A549 (cell line): ENCODE measurements around the gene SPECC1L. TPM values are rescaled to one million over a fixed set of nuclear protein-coding genes. Genes with fewer than 3 reads are reported as not detected.
A peak's percentile ranks its signal among the peaks of the same experiment; 100 is the strongest.
"Not testable (repeated sequence)": the region's sequence is repeated elsewhere in the genome, so short reads cannot be mapped to it uniquely, and the experiment has no call there.

Experiments used
- ATAC-seq, 2 experiments: fragments of 200-7000 bp in 1 of 2; fragments of >200 bp in 1 of 2; cut with Nextera tagmentation in 1 of 2; cut with Tn5 transposase in 1 of 2; 3 replicates each; pipeline versions ENCODE4 v1.8.0 to v1.9.1; 2018 to 2020; ENCODE audit warnings: mild to moderate bottlenecking in 1 of 2, moderate library complexity in 1 of 2
- CTCF ChIA-PET: fragments of 300-600 bp; sonication (Branson Sonifier 250); formaldehyde crosslinking; extraction: SDS; loops from one replicate; lab custom pipeline; 2021; ENCODE audit warnings: antibody characterized with exemption, inconsistent platforms; lab: Yijun Ruan, JAX
- POLR2A ChIA-PET: fragments of 350-600 bp; formaldehyde crosslinking; extraction: SDS; loops from one replicate; lab custom pipeline; 2021; ENCODE audit warnings: antibody characterized with exemption, inconsistent platforms; lab: Yijun Ruan, JAX
- DNase-seq, 2 experiments: peaks; one replicate each; pipeline versions ENCODE4 v3.0.0 to v3.0.0-alpha.2; 2011 to 2016; ENCODE audit warnings: low read depth in 1 of 2, low spot score in 1 of 2
- FAIRE-seq: peaks from 2 replicates; lab custom pipeline; 2011; peaks lifted over from hg19 to GRCh38; lab: Jason Lieb, UNC
- H3K27ac ChIP-seq, 2 experiments: fragments of >200 bp; sonication (Bioruptor Twin); formaldehyde crosslinking; 3 replicates each; pipeline ENCODE4 v1.5.1; 2016 to 2017
- H3K4me1 ChIP-seq: fragments of >200 bp; sonication (Bioruptor Twin); formaldehyde crosslinking; 3 replicates; pipeline ENCODE4 v1.6.1; 2016
- H3K4me2 ChIP-seq: fragments of >200 bp; sonication (Bioruptor Twin); formaldehyde crosslinking; 3 replicates; pipeline ENCODE4 v1.6.1; 2016
- H3K4me3 ChIP-seq: fragments of >200 bp; sonication (Bioruptor Twin); formaldehyde crosslinking; 3 replicates; pipeline ENCODE4 v1.5.1; 2016
- H3K9me3 ChIP-seq: fragments of >200 bp; sonication (Bioruptor Twin); formaldehyde crosslinking; 3 replicates; pipeline ENCODE4 v1.6.1; 2016
- CBX2 ChIP-seq: fragments of 200-600 bp; sonication (generic); IDR thresholded peaks from 2 replicates; pipeline ENCODE4 v1.6.1; 2016; ENCODE audit warnings: low read depth, mild to moderate bottlenecking, borderline replicate concordance
- CEBPB ChIP-seq, 2 experiments: fragments of >200 bp in 1 of 2; sonication (Bioruptor Twin) in 1 of 2; formaldehyde crosslinking in 1 of 2; IDR thresholded peaks; 2 replicates each; pipeline ENCODE4 v1.6.1; 2012 to 2016
- CHD2 ChIP-seq: fragments of 150-350 bp; IDR thresholded peaks from 2 replicates; pipeline ENCODE4 v1.6.1; 2014; ENCODE audit warnings: low read length; ENCODE audit not compliant: partially characterized antibody
- CHD4 ChIP-seq: fragments of 200-600 bp; sonication (generic); IDR thresholded peaks from 2 replicates; pipeline ENCODE4 v1.6.1; 2016; ENCODE audit warnings: antibody characterized with exemption, mild to moderate bottlenecking, borderline replicate concordance
- EP300 ChIP-seq, 2 experiments: fragments of >200 bp; sonication (Bioruptor Twin); formaldehyde crosslinking; IDR thresholded peaks; 2 replicates in 1 of 2; 3 replicates in 1 of 2; pipeline ENCODE4 v1.6.1; 2016 to 2017
- FOSL2 ChIP-seq, 2 experiments: fragments of 450-650 bp in 1 of 2; fragments of >200 bp in 1 of 2; sonication (Bioruptor Twin) in 1 of 2; formaldehyde crosslinking; IDR thresholded peaks; 2 replicates each; pipeline versions ENCODE4 v1.5.0 to v1.6.1; 2016 to 2020; ENCODE audit warnings: mild to moderate bottlenecking in 1 of 2, moderate library complexity in 1 of 2
- HMGXB4 ChIP-seq: fragments of 250-450 bp; sonication (Bioruptor Pico); IDR thresholded peaks from 2 replicates; pipeline ENCODE4 v1.5.0; 2021; ENCODE audit warnings: mild to moderate bottlenecking, moderate library complexity, borderline replicate concordance
- HOXA7 ChIP-seq: fragments of 250-450 bp; sonication (Bioruptor Pico); IDR thresholded peaks from 2 replicates; pipeline ENCODE4 v1.5.0; 2020; ENCODE audit warnings: mild to moderate bottlenecking, moderate library complexity
- HOXB13 ChIP-seq: fragments of 250-450 bp; sonication (Bioruptor Pico); IDR thresholded peaks from 2 replicates; pipeline ENCODE4 v1.5.0; 2020; ENCODE audit warnings: low read depth, mild to moderate bottlenecking, moderate library complexity
- KDM1A ChIP-seq: fragments of 200-600 bp; sonication (generic); IDR thresholded peaks from 2 replicates; pipeline ENCODE4 v1.6.1; 2016; ENCODE audit warnings: low read depth, mild to moderate bottlenecking
- KDM5A ChIP-seq: fragments of 200-600 bp; sonication (generic); IDR thresholded peaks from 2 replicates; pipeline ENCODE4 v1.6.1; 2016; ENCODE audit warnings: antibody characterized with exemption, mild to moderate bottlenecking
- MAFK ChIP-seq: fragments of 450-650 bp; IDR thresholded peaks from 2 replicates; pipeline ENCODE4 v1.6.1; 2014; ENCODE audit not compliant: partially characterized antibody
- MAZ ChIP-seq: fragments of 150-350 bp; IDR thresholded peaks from 2 replicates; pipeline ENCODE4 v1.6.1; 2014; ENCODE audit warnings: antibody characterized with exemption, low read depth, low read length, borderline replicate concordance
- NFE2L2 ChIP-seq: fragments of 150-350 bp; conservative IDR thresholded peaks from 2 replicates; pipeline ENCODE4 v1.6.1; 2014; ENCODE audit warnings: low read length
- NPAS2 ChIP-seq: fragments of 250-450 bp; sonication (Bioruptor Pico); IDR thresholded peaks from 2 replicates; pipeline ENCODE4 v1.8.0; 2022; ENCODE audit warnings: mild to moderate bottlenecking, moderate library complexity, borderline replicate concordance
- NR3C1 ChIP-seq: fragments of >200 bp; sonication (Bioruptor Twin); formaldehyde crosslinking; IDR thresholded peaks from 3 replicates; pipeline ENCODE4 v1.6.1; 2017
- SMC3 ChIP-seq: fragments of >200 bp; sonication (Bioruptor Twin); formaldehyde crosslinking; IDR thresholded peaks from 3 replicates; pipeline ENCODE4 v1.6.1; 2018; ENCODE audit warnings: inconsistent platforms
- TP53 ChIP-seq: fragments of 250-450 bp; sonication (Bioruptor Pico); IDR thresholded peaks from 2 replicates; pipeline ENCODE4 v1.5.0; 2021; ENCODE audit warnings: mild to moderate bottlenecking, moderate library complexity
- WGBS: methylation state at CpG from one replicate; pipeline ENCODE4 v1.1.6; 2017; ENCODE audit errors: missing lambda C conversion rate; 5-methylcytosine and 5-hydroxymethylcytosine counted together
- polyA plus RNA-seq, 4 experiments: library from polyadenylated mRNA; depleted of rRNA in 3 of 4; stranded (reverse); fragments of >200 nt; fragmentation: RNase III in 1 of 4; extraction: RNeasy Plus Mini Kit Qiagen cat#74134 plus additional on column Dnase treatment in 1 of 4; gene quantifications; 2 replicates in 3 of 4; 3 replicates in 1 of 4; pipeline ENCODE4 v1.2.3, GENCODE V29; 2011 to 2017
- TF ChIP-seq, protein P1 (sequence below): fragments of 250-450 bp; sonication (Bioruptor Pico); IDR thresholded peaks from 2 replicates; pipeline ENCODE4 v1.5.0; 2020; ENCODE audit warnings: low read depth, mild to moderate bottlenecking, moderate library complexity

Gene SPECC1L
- polyA plus RNA-seq, 2 of the 4 experiments (the other 2 are of a cell fraction): 14.8 to 25.2 TPM

GRCh38 chr22:24284747-24285203 is 14.1 kb downstream of the SPECC1L start:
- CTCF ChIA-PET: no interaction called here
- Histone ChIP-seq H3K4me3 (no peak overlapping the region), H3K4me1 (peaks cover 32% of the 10 kb centered on the region), H3K27ac (0 out of 6 replicates have a peak overlapping the region, but pooled peaks of 1 of the 2 experiments have one; percentile 22), H3K4me2 (no peak overlapping the region), H3K9me3 (no peaks in the 10 kb centered on the region)
- FAIRE-seq: no peak
- POLR2A ChIA-PET: no interaction called here
- no peak for TF ChIP-seq CEBPB (IDR thresholded peaks at IDR 0.05)
- no peak for TF ChIP-seq NPAS2
- no peak for TF ChIP-seq KDM1A
- TF ChIP-seq FOSL2 (IDR thresholded peaks at IDR 0.05): no peak
- no peak for TF ChIP-seq FOSL2 (CRISPR knock-in tag; IDR thresholded peaks at IDR 0.05)
- no peak for TF ChIP-seq KDM5A
- no peak for TF ChIP-seq HMGXB4 (CRISPR knock-in tag)
- no peak for TF ChIP-seq MAFK
- no peak for TF ChIP-seq HOXB13 (CRISPR knock-in tag)
- TF ChIP-seq TP53 (CRISPR knock-in tag): no peak
- no peak for TF ChIP-seq SMC3
- TF ChIP-seq CBX2: no peak
- TF ChIP-seq MAZ: no peak
- no peak for DNase-seq
- WGBS: 64% methylated on average over 2 of the region's 2 CpGs
- ATAC-seq: peak in 1 of 2 experiments; percentile 49; a peak in 2 of 6 replicates

DNA sequence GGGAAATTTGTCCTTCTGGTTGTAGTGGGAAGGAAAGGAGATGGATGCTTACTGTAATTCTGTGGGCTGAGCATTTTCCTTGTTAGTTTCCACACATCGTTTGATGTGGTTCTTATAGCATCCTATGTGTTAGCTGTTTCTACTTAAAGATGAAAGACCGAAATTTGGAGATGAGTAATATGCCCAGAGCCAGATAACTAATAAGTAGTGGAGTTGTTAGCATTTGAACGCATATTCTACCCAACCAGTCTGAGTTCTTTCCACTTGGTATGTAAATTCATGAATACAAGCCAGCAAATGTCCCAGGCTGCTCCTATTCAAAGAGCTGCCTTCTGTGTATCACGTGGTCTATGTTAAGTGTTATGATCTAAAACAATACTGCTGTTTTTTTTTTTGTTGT is 14.6 kb downstream of the SPECC1L start:
- ChIA-PET POLR2A (no interaction called here), CTCF (interaction anchor here (1.1 kb wide), 1 partner anchor 487 kb away, joined by 3 read pairs; no protein-coding TSS in a partner anchor)
- FAIRE-seq: no peak
- no peak overlapping the region for H3K4me2 ChIP-seq
- H3K9me3 ChIP-seq: no peaks in the 10 kb centered on the region
- ATAC-seq: no peak
- H3K4me3 ChIP-seq: no peak overlapping the region
- no peak for DNase-seq
- peaks cover 37% of the 10 kb centered on the region for H3K4me1 ChIP-seq
- 62% methylated on average over 4 of the region's 4 CpGs for WGBS
- 0 out of 6 replicates have a peak overlapping the region, but pooled peaks of 1 of the 2 experiments have one; percentile 22 for H3K27ac ChIP-seq
- TF ChIP-seq CBX2 (no peak), NR3C1 (no peak), EP300 (IDR thresholded peaks at IDR 0.05) (no peak), CEBPB (IDR thresholded peaks at IDR 0.05) (no peak), NFE2L2 (no peak), CHD2 (no peak), MAZ (no peak), CHD4 (no peak), HOXA7 (CRISPR knock-in tag) (no peak)
- TF ChIP-seq, protein P1, sequence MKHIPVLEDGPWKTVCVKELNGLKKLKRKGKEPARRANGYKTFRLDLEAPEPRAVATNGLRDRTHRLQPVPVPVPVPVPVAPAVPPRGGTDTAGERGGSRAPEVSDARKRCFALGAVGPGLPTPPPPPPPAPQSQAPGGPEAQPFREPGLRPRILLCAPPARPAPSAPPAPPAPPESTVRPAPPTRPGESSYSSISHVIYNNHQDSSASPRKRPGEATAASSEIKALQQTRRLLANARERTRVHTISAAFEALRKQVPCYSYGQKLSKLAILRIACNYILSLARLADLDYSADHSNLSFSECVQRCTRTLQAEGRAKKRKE (CRISPR knock-in tag): no peak

DNA sequence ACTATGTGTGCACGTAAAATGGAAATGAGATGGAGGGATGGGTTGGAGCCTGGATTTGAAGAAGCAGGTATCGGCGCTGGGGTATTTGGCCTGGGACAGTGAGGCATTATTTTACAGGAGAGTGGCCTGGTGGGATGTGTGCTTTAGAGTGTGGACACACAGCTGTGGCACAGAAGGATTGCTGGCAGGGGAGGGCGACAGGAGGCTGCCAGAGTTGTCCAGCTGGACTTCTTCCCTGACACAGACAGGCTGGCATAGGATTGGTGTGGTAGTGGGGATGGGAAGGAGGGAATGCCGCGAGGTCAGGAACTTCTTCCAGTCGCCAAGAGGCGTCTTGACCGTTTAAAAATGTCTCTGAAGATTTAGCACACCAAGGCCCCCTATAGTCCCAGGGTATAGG is 16.6 kb downstream of the SPECC1L start:
- 88% methylated on average over 6 of the region's 9 CpGs for WGBS
- FAIRE-seq, DNase-seq, CTCF ChIA-PET, H3K4me3 ChIP-seq, H3K27ac ChIP-seq, H3K9me3 ChIP-seq, H3K4me2 ChIP-seq, ATAC-seq, POLR2A ChIA-PET: not testable (repeated sequence)
- peaks cover 56% of the 10 kb centered on the region for H3K4me1 ChIP-seq

GRCh38 chr22:24287801-24288200 is 17.2 kb downstream of the SPECC1L start:
- ATAC-seq, FAIRE-seq, H3K27ac ChIP-seq, DNase-seq, H3K4me3 ChIP-seq, H3K9me3 ChIP-seq, H3K4me2 ChIP-seq: not testable (repeated sequence)
- 88% methylated on average over 6 of the region's 6 CpGs for WGBS
- POLR2A ChIA-PET: interaction anchor here (0.6 to 0.8 kb wide), 2 partner anchors 16 to 17 kb away, joined by 4 to 6 read pairs; partner anchors contain the start of gene SPECC1L
- CTCF ChIA-PET: interaction anchor here (0.6 kb wide), 1 partner anchor 357 kb away, joined by 4 read pairs; no protein-coding TSS in a partner anchor
- peaks cover 57% of the 10 kb centered on the region for H3K4me1 ChIP-seq
